ENCODE data around the gene C1QA.
A peak's percentile ranks its signal among the peaks of the same experiment; 100 is the strongest.

C1QA gene

GRCh38 chr1:22643928-22644327, 7.5 kb downstream of the C1QA start:
- Histone ChIP-seq H3K27me3 (ENCODE audit: insufficient read depth, poor library complexity, severe bottlenecking) (no peaks in the 10 kb centered on the region), H3K27ac (replicated peaks) (no peak overlapping the region), H3K4me3 (replicated peaks; ENCODE audit: insufficient read depth, low read length) (no peak overlapping the region)
- DNase-seq (ENCODE audit: low read depth in 1 of 2, low spot score in 1 of 2) = no peak
- TF ChIP-seq GABPA (IDR thresholded peaks at IDR 0.05; ENCODE audit: low read depth) (no peak), POLR2AphosphoS5 (IDR thresholded peaks at IDR 0.05; ENCODE audit: low read depth) (no peak), CTCF (IDR thresholded peaks at IDR 0.05; ENCODE audit: insufficient read depth, low read length) (no peak), REST (IDR thresholded peaks at IDR 0.05; ENCODE audit: insufficient replicate concordance, low read depth) (no peak), SPI1 (IDR thresholded peaks at IDR 0.05; ENCODE audit: borderline replicate concordance, low read depth) (no peak)

- peak in 1 of 2 experiments; percentile 9 for DNase-seq (ENCODE audit: low read depth in 1 of 2, low spot score in 1 of 2)
- Histone ChIP-seq H3K4me3 (replicated peaks; ENCODE audit: insufficient read depth, low read length) (no peak overlapping the region), H3K27me3 (ENCODE audit: insufficient read depth, poor library complexity, severe bottlenecking) (no peaks in the 10 kb centered on the region), H3K27ac (replicated peaks) (no peak overlapping the region)
- TF ChIP-seq GABPA (IDR thresholded peaks at IDR 0.05; ENCODE audit: low read depth) = no peak
- no peak for TF ChIP-seq REST (IDR thresholded peaks at IDR 0.05; ENCODE audit: insufficient replicate concordance, low read depth)
- TF ChIP-seq CTCF (IDR thresholded peaks at IDR 0.05; ENCODE audit: insufficient read depth, low read length) = no peak
- TF ChIP-seq POLR2AphosphoS5 (IDR thresholded peaks at IDR 0.05; ENCODE audit: low read depth) = no peak
- no peak for TF ChIP-seq SPI1 (IDR thresholded peaks at IDR 0.05; ENCODE audit: borderline replicate concordance, low read depth)
These were observed 9.5 kb downstream of the C1QA start for GRCh38 chr1:22645931-22646330.

GRCh38 chr1:22646384-22646783, 10.0 kb downstream of the C1QA start:
- Histone ChIP-seq H3K27ac (replicated peaks) (no peak overlapping the region), H3K27me3 (ENCODE audit: insufficient read depth, poor library complexity, severe bottlenecking) (no peaks in the 10 kb centered on the region), H3K4me3 (replicated peaks; ENCODE audit: insufficient read depth, low read length) (no peak overlapping the region)
- DNase-seq (ENCODE audit: low read depth in 1 of 2, low spot score in 1 of 2) = no peak
- TF ChIP-seq GABPA (IDR thresholded peaks at IDR 0.05; ENCODE audit: low read depth) = no peak
- no peak for TF ChIP-seq CTCF (IDR thresholded peaks at IDR 0.05; ENCODE audit: insufficient read depth, low read length)

GRCh38 chr1:22650089-22650693, 13.8 kb downstream of the C1QA start:
- H3K27ac ChIP-seq (replicated peaks) = no peak overlapping the region
- no peak for DNase-seq (ENCODE audit: low read depth in 1 of 2, low spot score in 1 of 2)
- H3K27me3 ChIP-seq (ENCODE audit: insufficient read depth, poor library complexity, severe bottlenecking) = no peaks in the 10 kb centered on the region
- TF ChIP-seq SPI1 (IDR thresholded peaks at IDR 0.05; ENCODE audit: borderline replicate concordance, low read depth) (no peak), REST (IDR thresholded peaks at IDR 0.05; ENCODE audit: insufficient replicate concordance, low read depth) (no peak), POLR2AphosphoS5 (IDR thresholded peaks at IDR 0.05; ENCODE audit: low read depth) (no peak), CTCF (IDR thresholded peaks at IDR 0.05; ENCODE audit: insufficient read depth, low read length) (no peak), GABPA (IDR thresholded peaks at IDR 0.05; ENCODE audit: low read depth) (no peak)
- H3K4me3 ChIP-seq (replicated peaks; ENCODE audit: insufficient read depth, low read length) = no peak overlapping the region
